Measurements from ENCODE around the gene CCDC136.

Gene CCDC136

GRCh38 chr7:128791121-128791971 lies at the start of gene CCDC136:
Gene CCDC136, plus strand, starts transcription at chr7:128791968. Its CDS starts 444 bp downstream, at chr7:128792412.
- DNase-seq, result no peak

- DNase-seq, result no peak
Measured at GRCh38 chr7:128742206-128742605, 49.6 kb upstream of the CCDC136 start.

GRCh38 chr7:128743112-128743772 lies 48.5 kb upstream of the CCDC136 start:
- DNase-seq, result no peak

GRCh38 chr7:128744366-128744905 lies 47.3 kb upstream of the CCDC136 start:
- no peak for DNase-seq

- DNase-seq, result no peak
Measured at GRCh38 chr7:128745706-128746105, 46.1 kb upstream of the CCDC136 start.

GRCh38 chr7:128747327-128748079 lies 44.3 kb upstream of the CCDC136 start:
- DNase-seq, result no peak

- DNase-seq, result no peak
Measured at GRCh38 chr7:128752251-128752650, 39.5 kb upstream of the CCDC136 start.

- DNase-seq, result no peak
Measured at GRCh38 chr7:128755075-128755818, 36.5 kb upstream of the CCDC136 start.

GRCh38 chr7:128755819-128756476 lies 35.8 kb upstream of the CCDC136 start:
- DNase-seq, result peak; percentile 74

- no peak for DNase-seq
Measured at GRCh38 chr7:128757203-128757602, 34.6 kb upstream of the CCDC136 start.

- no peak for DNase-seq
Measured at GRCh38 chr7:128758553-128758952, 33.2 kb upstream of the CCDC136 start.

GRCh38 chr7:128759242-128759641 lies 32.5 kb upstream of the CCDC136 start:
- DNase-seq, result no peak

GRCh38 chr7:128763541-128763940 lies 28.2 kb upstream of the CCDC136 start:
- no peak for DNase-seq

- DNase-seq, result no peak
Measured at GRCh38 chr7:128767475-128768110, 24.2 kb upstream of the CCDC136 start.

- no peak for DNase-seq
Measured at GRCh38 chr7:128770233-128770632, 21.5 kb upstream of the CCDC136 start.

- DNase-seq, result no peak
Measured at GRCh38 chr7:128773604-128774003, 18.2 kb upstream of the CCDC136 start.

- no peak for DNase-seq
Measured at GRCh38 chr7:128774029-128774689, 17.6 kb upstream of the CCDC136 start.

GRCh38 chr7:128774921-128775320 lies 16.8 kb upstream of the CCDC136 start:
- no peak for DNase-seq

GRCh38 chr7:128775744-128776474 lies 15.9 kb upstream of the CCDC136 start, which contains the start of gene OPN1SW:
Gene OPN1SW, minus strand, starts transcription at chr7:128775794. Its CDS starts 13 bp downstream, at chr7:128775781.
- no peak for DNase-seq

Data from NCI-H524 treated with DMSO at 0.1 percent for 48 hours (cell line).